Hepatocyte (in vitro differentiated cells): ENCODE measurements around the gene GORAB.

Experiments used
- CTCF ChIP-seq: fragments of 200-600 bp; sonication (generic); IDR thresholded peaks from 2 replicates; pipeline ENCODE4 v1.5.1; 2016; ENCODE audit warnings: antibody characterized with exemption, mild to moderate bottlenecking; ENCODE audit not compliant: poor library complexity
- EZH2 ChIP-seq: fragments of 200-600 bp; sonication (generic); IDR thresholded peaks from 2 replicates; pipeline ENCODE4 v1.6.1; 2016; ENCODE audit warnings: antibody characterized with exemption, mild to moderate bottlenecking, borderline replicate concordance

- TF ChIP-seq CTCF (no peak), EZH2 (no peak)
Measured at GRCh38 chr1:170520601-170521000, 11.4 kb upstream of the GORAB start.
